Measurements from ENCODE around the gene NGDN. TPM values are rescaled to one million over a fixed set of nuclear protein-coding genes. Genes with fewer than 3 reads are reported as not detected.

The NGDN gene
- total and polyA plus RNA-seq, 2 of the 8 experiments (the other 6 are each of a cell fraction or from before 2014, with no cell fraction given), result 39.8 to 48.8 TPM

DNA sequence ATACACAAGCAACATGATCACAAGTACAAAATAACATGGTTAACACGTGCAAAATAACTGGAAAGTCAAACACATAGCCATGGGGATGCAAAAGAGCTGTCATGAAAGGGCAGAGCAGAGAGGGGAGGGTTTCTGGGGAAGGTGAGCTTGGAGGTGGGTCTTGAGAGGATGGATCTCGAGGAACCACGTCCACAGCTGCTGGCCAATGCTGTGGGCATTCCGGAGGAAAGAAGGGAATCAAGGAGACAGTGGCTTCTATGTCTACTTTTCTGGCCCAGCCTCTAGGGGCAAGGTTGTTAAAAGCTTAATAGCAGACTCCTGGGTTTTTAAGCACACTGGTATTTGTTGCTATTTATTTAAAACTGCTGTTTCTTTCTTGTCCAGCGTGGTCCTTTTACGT lies 25.6 kb upstream of the NGDN start:
- CTCF ChIA-PET (ENCODE audit: partially characterized antibody), result interaction anchor here (1.0 to 4.2 kb wide), 9 partner anchors 9 to 98 kb away, joined by 3 to 26 read pairs (median 4); partner anchors contain the start of genes CMTM5 and MYH7
- Histone ChIP-seq H3K9ac (replicated peaks in 1 of 4; ENCODE audit: extremely low read depth in 1 of 4, low read depth in 3 of 4, low read length in 3 of 4) (no peak overlapping the region), H3K4me2 (ENCODE audit: insufficient read depth in 1 of 2, low read depth in 2 of 2, low read length in 2 of 2) (no peak overlapping the region), H3K18ac (ENCODE audit: extremely low read depth, low read length) (no peak overlapping the region), H4K5ac (ENCODE audit: insufficient read length, low read depth, low read length) (no peak overlapping the region), H3K23ac (ENCODE audit: insufficient read length) (no peak overlapping the region), H3K4me1 (replicated peaks in 1 of 4; ENCODE audit: control insufficient read depth in 3 of 4, insufficient read depth in 4 of 4, low read length in 3 of 4) (peaks cover 0 to 12% (median 9%) of the 10 kb centered on the region in 4 experiments; a peak in 6 of 7 replicates), H3K79me2 (ENCODE audit: control insufficient read depth in 1 of 2, insufficient read depth in 2 of 2, low read length in 2 of 2) (no peaks in the 10 kb centered on the region), H2BK12ac (ENCODE audit: low read depth, low read length) (no peak overlapping the region), H3K23me2 (ENCODE audit: low read depth, low read length) (no peaks in the 10 kb centered on the region; the same call in none of the 2 replicates), H2AK5ac (ENCODE audit: low read depth, low read length) (no peak overlapping the region), H3K27me3 (replicated peaks in 1 of 4; ENCODE audit: control insufficient read depth in 3 of 4, extremely low read depth in 1 of 4, insufficient read depth in 3 of 4, low read length in 3 of 4) (peaks cover 0 to 4% (median 1%) of the 10 kb centered on the region in 4 experiments; a peak in 3 of 7 replicates), H2BK15ac (ENCODE audit: low read length) (no peak overlapping the region), H2BK120ac (replicated peaks; ENCODE audit: low read depth, low read length) (no peak overlapping the region), H3K36me3 (ENCODE audit: control insufficient read depth in 2 of 4, insufficient read depth in 4 of 4, low read length in 3 of 4) (no peaks in the 10 kb centered on the region), H4K91ac (replicated peaks; ENCODE audit: insufficient read length, low read length) (no peak overlapping the region), H3K27ac (ENCODE audit: low read depth, low read length) (no peak overlapping the region), H2AFZ (ENCODE audit: low read length) (no peak overlapping the region), H3K79me1 (ENCODE audit: low read depth, low read length) (no peaks in the 10 kb centered on the region), H3K14ac (ENCODE audit: insufficient read length) (no peak overlapping the region), H2BK5ac (ENCODE audit: low read depth, low read length) (no peak overlapping the region), H4K20me1 (replicated peaks in 1 of 2; ENCODE audit: control insufficient read depth in 1 of 2, insufficient read depth in 2 of 2, low read length in 2 of 2) (no peaks in the 10 kb centered on the region), H3K4ac (replicated peaks; ENCODE audit: insufficient read length, low read depth, low read length) (no peak overlapping the region), H3K9me3 (ENCODE audit: insufficient read depth in 2 of 2, low read depth in 1 of 2, low read length in 1 of 2) (no peaks in the 10 kb centered on the region), H4K8ac (ENCODE audit: extremely low read depth, insufficient read depth, low read length) (no peak overlapping the region), H2BK20ac (ENCODE audit: low read length) (no peak overlapping the region), H3K56ac (replicated peaks; ENCODE audit: insufficient read length, low read depth, low read length) (no peak overlapping the region), H3K4me3 (ENCODE audit: extremely low read depth in 1 of 4, insufficient read depth in 2 of 4, low read depth in 3 of 4, low read length in 4 of 4) (no peak overlapping the region)
- 90% methylated on average over 6 of the region's 6 CpGs; no CpG with 5 or more reads in 1 of the 2 experiments for WGBS, 2 experiments (ENCODE audit: extremely low coverage in 1 of 2, insufficient coverage in 1 of 2, insufficient read length in 1 of 2, insufficient replicate concordance in 2 of 2, low coverage in 1 of 2, low lambda C conversion rate in 2 of 2, missing lambda C conversion rate in 1 of 2)
- no peak for FAIRE-seq
- DNase-seq (ENCODE audit: low read depth in 1 of 2, low spot score in 2 of 2), result peak in 1 of 2 experiments; percentile 6
- POLR2A ChIA-PET (ENCODE audit: partially characterized antibody), result interaction anchor here (1.6 to 1.9 kb wide), 2 partner anchors 14 to 78 kb away, joined by 3 to 5 read pairs; no protein-coding TSS in a partner anchor
- TF ChIP-seq PHF8 (conservative IDR thresholded peaks at IDR 0.05; ENCODE audit: low read depth, low read length), result no peak
- no peak for TF ChIP-seq POLR2A (IDR thresholded peaks at IDR 0.05; ENCODE audit: control extremely low read depth in 1 of 2, low read depth in 2 of 2, low read length in 2 of 2)
- TF ChIP-seq, protein P1, sequence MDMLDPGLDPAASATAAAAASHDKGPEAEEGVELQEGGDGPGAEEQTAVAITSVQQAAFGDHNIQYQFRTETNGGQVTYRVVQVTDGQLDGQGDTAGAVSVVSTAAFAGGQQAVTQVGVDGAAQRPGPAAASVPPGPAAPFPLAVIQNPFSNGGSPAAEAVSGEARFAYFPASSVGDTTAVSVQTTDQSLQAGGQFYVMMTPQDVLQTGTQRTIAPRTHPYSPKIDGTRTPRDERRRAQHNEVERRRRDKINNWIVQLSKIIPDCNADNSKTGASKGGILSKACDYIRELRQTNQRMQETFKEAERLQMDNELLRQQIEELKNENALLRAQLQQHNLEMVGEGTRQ (IDR thresholded peaks at IDR 0.05; ENCODE audit: low read length), result no peak
- TF ChIP-seq BRCA1 (IDR thresholded peaks at IDR 0.05; ENCODE audit: low read depth, low read length), result no peak
- TF ChIP-seq, protein P2, sequence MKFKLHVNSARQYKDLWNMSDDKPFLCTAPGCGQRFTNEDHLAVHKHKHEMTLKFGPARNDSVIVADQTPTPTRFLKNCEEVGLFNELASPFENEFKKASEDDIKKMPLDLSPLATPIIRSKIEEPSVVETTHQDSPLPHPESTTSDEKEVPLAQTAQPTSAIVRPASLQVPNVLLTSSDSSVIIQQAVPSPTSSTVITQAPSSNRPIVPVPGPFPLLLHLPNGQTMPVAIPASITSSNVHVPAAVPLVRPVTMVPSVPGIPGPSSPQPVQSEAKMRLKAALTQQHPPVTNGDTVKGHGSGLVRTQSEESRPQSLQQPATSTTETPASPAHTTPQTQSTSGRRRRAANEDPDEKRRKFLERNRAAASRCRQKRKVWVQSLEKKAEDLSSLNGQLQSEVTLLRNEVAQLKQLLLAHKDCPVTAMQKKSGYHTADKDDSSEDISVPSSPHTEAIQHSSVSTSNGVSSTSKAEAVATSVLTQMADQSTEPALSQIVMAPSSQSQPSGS (IDR thresholded peaks at IDR 0.05; ENCODE audit: low read length), result no peak
- TF ChIP-seq JUN (IDR thresholded peaks at IDR 0.05; ENCODE audit: low read depth, low read length), result no peak
- TF ChIP-seq, protein P3, sequence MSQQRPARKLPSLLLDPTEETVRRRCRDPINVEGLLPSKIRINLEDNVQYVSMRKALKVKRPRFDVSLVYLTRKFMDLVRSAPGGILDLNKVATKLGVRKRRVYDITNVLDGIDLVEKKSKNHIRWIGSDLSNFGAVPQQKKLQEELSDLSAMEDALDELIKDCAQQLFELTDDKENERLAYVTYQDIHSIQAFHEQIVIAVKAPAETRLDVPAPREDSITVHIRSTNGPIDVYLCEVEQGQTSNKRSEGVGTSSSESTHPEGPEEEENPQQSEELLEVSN (IDR thresholded peaks at IDR 0.05), result no peak
- no peak for TF ChIP-seq TBP (IDR thresholded peaks at IDR 0.05; ENCODE audit: low read depth, low read length)
- TF ChIP-seq, protein P4, sequence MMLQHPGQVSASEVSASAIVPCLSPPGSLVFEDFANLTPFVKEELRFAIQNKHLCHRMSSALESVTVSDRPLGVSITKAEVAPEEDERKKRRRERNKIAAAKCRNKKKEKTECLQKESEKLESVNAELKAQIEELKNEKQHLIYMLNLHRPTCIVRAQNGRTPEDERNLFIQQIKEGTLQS (IDR thresholded peaks at IDR 0.05; ENCODE audit: insufficient read depth, low read depth, low read length), result no peak
- TF ChIP-seq RFX5 (IDR thresholded peaks at IDR 0.05; ENCODE audit: borderline replicate concordance, low read depth, low read length), result no peak
